HepG2 (cell line): Measurements from ENCODE around the gene EYA2. TPM values are rescaled to one million over a fixed set of nuclear protein-coding genes. Genes with fewer than 3 reads are reported as not detected.
A peak's percentile ranks its signal among the peaks of the same experiment; 100 is the strongest.

Experiments
- ATAC-seq: fragments of 200-7000 bp; cut with Tn5 transposase; 3 replicates; pipeline ENCODE4 v1.9.1; 2020; ENCODE audit warnings: mild to moderate bottlenecking, moderate library complexity
- BruUV-seq: library from RNA; stranded (reverse); fragments of 400-500 nt; replicated peaks from 2 replicates; lab custom pipeline; 2021; lab: Mats Ljungman, UMichigan
- CTCF ChIA-PET: fragments of 300-600 bp; formaldehyde crosslinking; extraction: SDS; loops from one replicate; lab custom pipeline; 2021; ENCODE audit warnings: low total read pairs, inconsistent platforms, low intra/inter-chr PET ratio; lab: Yijun Ruan, JAX
- POLR2A ChIA-PET: fragments of 350-600 bp; sonication (Branson Sonifier 250); formaldehyde crosslinking; loops from one replicate; lab custom pipeline; 2020; ENCODE audit warnings: antibody characterized with exemption, inconsistent platforms; lab: Yijun Ruan, JAX
- DNase-seq: peaks from one replicate; pipeline ENCODE4 v3.0.0-alpha.2; 2015; ENCODE audit warnings: low spot score
- FAIRE-seq: peaks from 3 replicates; lab custom pipeline; 2011; peaks lifted over from hg19 to GRCh38; lab: Jason Lieb, UNC
- H2AFZ ChIP-seq: one replicate; pipeline ENCODE4 v1.6.1; 2011; ENCODE audit warnings: low read length, inconsistent platforms
- H3K27ac ChIP-seq: fragments of 300-600 bp; 3 replicates; pipeline ENCODE4 v1.8.0; 2011; ENCODE audit warnings: mixed run types, mild to moderate bottlenecking, mixed read lengths, low read length, inconsistent platforms; ENCODE audit not compliant: insufficient read depth; ENCODE audit errors: extremely low read length
- H3K27me3 ChIP-seq, 2 experiments: fragments of 200-600 bp in 1 of 2; 2 replicates in 1 of 2; 3 replicates in 1 of 2; pipeline versions ENCODE4 v1.6.0 to v1.8.0; 2011; ENCODE audit warnings: low read length in 2 of 2, mild to moderate bottlenecking in 2 of 2, moderate library complexity in 2 of 2, inconsistent platforms in 1 of 2; ENCODE audit not compliant: insufficient read depth in 2 of 2, control insufficient read depth in 1 of 2
- H3K36me3 ChIP-seq, 2 experiments: fragments of 200-600 bp in 1 of 2; replicated peaks in 1 of 2; 2 replicates in 1 of 2; 3 replicates in 1 of 2; pipeline versions ENCODE4 v1.5.1 to v1.8.0; 2011; ENCODE audit warnings: low read length in 2 of 2, inconsistent platforms in 1 of 2; ENCODE audit not compliant: insufficient read depth in 2 of 2, control insufficient read depth in 1 of 2
- H3K4me1 ChIP-seq: 2 replicates; pipeline ENCODE4 v1.5.1; 2012; ENCODE audit warnings: low read length, inconsistent platforms; ENCODE audit not compliant: insufficient read depth
- H3K4me2 ChIP-seq: 2 replicates; pipeline ENCODE4 v1.6.0; 2011; ENCODE audit warnings: low read depth, low read length, inconsistent platforms
- H3K4me3 ChIP-seq, 3 experiments: fragments of 200-600 bp in 1 of 3; sonication (generic), shearing (Covaris generic) in 1 of 3; replicated peaks in 1 of 3; 2 replicates each; pipeline ENCODE4 v1.5.1; 2011 to 2016; ENCODE audit warnings: low read length in 3 of 3, inconsistent platforms in 2 of 3, low read depth in 2 of 3, mild to moderate bottlenecking in 2 of 3, control low read depth in 1 of 3, mixed read lengths in 1 of 3; ENCODE audit not compliant: insufficient read depth in 1 of 3
- H3K79me2 ChIP-seq: one replicate; pipeline ENCODE4 v1.6.1; 2011; ENCODE audit warnings: low read length, inconsistent platforms; ENCODE audit not compliant: insufficient read depth
- H3K9ac ChIP-seq: 2 replicates; pipeline ENCODE4 v1.6.0; 2011; ENCODE audit warnings: mild to moderate bottlenecking, low read depth, low read length, inconsistent platforms; ENCODE audit not compliant: insufficient read depth
- H3K9me3 ChIP-seq: 2 replicates; pipeline ENCODE4 v1.5.1; 2012; ENCODE audit warnings: mild to moderate bottlenecking, low read length
- H4K20me1 ChIP-seq: 2 replicates; pipeline ENCODE4 v1.6.0; 2011; ENCODE audit warnings: inconsistent platforms, mild to moderate bottlenecking, low read length, moderate library complexity; ENCODE audit not compliant: insufficient read depth
- HOMEZ ChIP-seq: IDR thresholded peaks from 2 replicates; pipeline ENCODE4 v1.6.1; 2016; ENCODE audit warnings: low read depth
- ZBTB40 ChIP-seq, 2 experiments: fragments of 450-650 bp in 1 of 2; sonication (generic) in 1 of 2; formaldehyde crosslinking in 1 of 2; IDR thresholded peaks; 2 replicates each; pipeline versions ENCODE4 v1.6.1 to v1.8.0; 2016 to 2022; ENCODE audit warnings: antibody characterized with exemption in 1 of 2, mild to moderate bottlenecking in 1 of 2, missing genetic modification reagents in 1 of 2
- ZNF12 ChIP-seq: sonication (generic); formaldehyde crosslinking; IDR thresholded peaks from 2 replicates; pipeline ENCODE4 v1.5.0; 2020; ENCODE audit warnings: missing genetic modification reagents
- ZNF639 ChIP-seq: conservative IDR thresholded peaks from 2 replicates; pipeline ENCODE4 v1.6.1; 2018; ENCODE audit warnings: missing genetic modification reagents
- WGBS: methylation state at CpG from one replicate; pipeline ENCODE4 v1.1.6; 2017; ENCODE audit warnings: low lambda C conversion rate; 5-methylcytosine and 5-hydroxymethylcytosine counted together
- in situ Hi-C: cut with HindIII; loops from 2 replicates; pipeline ENCODE4 v1.10.0; 2017; ENCODE audit warnings: low pct_unique_long_range_greater_than_20kb; ENCODE audit not compliant: extremely low pct_ligation_motif_present
- intact Hi-C: fragments of 100-400 bp; cut with micrococcal nuclease; formaldehyde crosslinking; loops from one replicate; pipeline ENCODE4 v1.10.0; 2022; ENCODE audit not compliant: unreplicated experiment
- polyA plus RNA-seq, 8 experiments: library from polyadenylated mRNA; depleted of rRNA in 3 of 8; stranded (reverse) in 7 of 8; unstranded in 1 of 8; fragments of >200 nt; fragmentation: Illumina TruSeq in 4 of 8; extraction: Trizol in 4 of 8; gene quantifications; 2 replicates each; pipeline versions ENCODE4 v1.2.1 to v1.2.3, GENCODE V29; 2011 to 2016; ENCODE audit warnings: low read depth in 4 of 8, missing spikeins in 1 of 8, mixed read lengths in 1 of 8; ENCODE audit not compliant: insufficient read depth in 1 of 8
- total RNA-seq, 5 experiments: library from RNA; depleted of rRNA; stranded (reverse); fragments of >200 nt; fragmentation: Illumina TruSeq; extraction: Trizol; gene quantifications; 2 replicates each; pipeline ENCODE4 v1.2.3, GENCODE V29; 2016; ENCODE audit warnings: low read depth in 1 of 5

EYA2 gene
- total and polyA plus RNA-seq, 2 of the 13 experiments (the other 11 are each of a cell fraction or from before 2014, with no cell fraction given): not detected

GRCh38 chr20:46955601-46956556, 61.2 kb downstream of the EYA2 start:
- TF ChIP-seq HOMEZ (no peak), ZNF12 (CRISPR knock-in tag) (peak; percentile 97), ZNF639 (CRISPR knock-in tag) (no peak), ZBTB40 (IDR thresholded peaks at IDR 0.05) (peak; percentile 65), ZBTB40 (CRISPR knock-in tag; IDR thresholded peaks at IDR 0.05) (peak; percentile 86; the same call in 1 of the 2 replicates)
- H3K27ac ChIP-seq: no peak overlapping the region
- H3K9me3 ChIP-seq: no peaks in the 10 kb centered on the region
- no peak overlapping the region for H3K4me3 ChIP-seq
- no peak for ATAC-seq
- no peak for FAIRE-seq
- H3K36me3 ChIP-seq: no peaks in the 10 kb centered on the region
- ChIA-PET CTCF (no interaction called here), POLR2A (no interaction called here)
- no peak overlapping the region for H2AFZ ChIP-seq
- no peak overlapping the region for H3K9ac ChIP-seq
- no TSS peak for BruUV-seq
- peaks cover 5 to 37% of the 10 kb centered on the region in 2 experiments; a peak in 3 of 5 replicates for H3K27me3 ChIP-seq
- intact Hi-C loops: no loop called here
- H3K4me1 ChIP-seq: no peaks in the 10 kb centered on the region
- in situ Hi-C loops: no loop called here
- H3K4me2 ChIP-seq: no peak overlapping the region
- DNase-seq: no peak
- WGBS: 2% methylated on average over 2 of the region's 2 CpGs
- no peaks in the 10 kb centered on the region for H3K79me2 ChIP-seq
- H4K20me1 ChIP-seq: no peaks in the 10 kb centered on the region
